AG08395 (cell line): ENCODE data around the gene ABCC12.

Experiments
- DNase-seq: peaks from one replicate; pipeline ENCODE4 v3.0.0; 2012; ENCODE audit warnings: mixed read lengths, low spot score

ABCC12 gene

GRCh38 chr16:48131201-48131935 is 24.4 kb downstream of the ABCC12 start:
- DNase-seq: no peak

DNA sequence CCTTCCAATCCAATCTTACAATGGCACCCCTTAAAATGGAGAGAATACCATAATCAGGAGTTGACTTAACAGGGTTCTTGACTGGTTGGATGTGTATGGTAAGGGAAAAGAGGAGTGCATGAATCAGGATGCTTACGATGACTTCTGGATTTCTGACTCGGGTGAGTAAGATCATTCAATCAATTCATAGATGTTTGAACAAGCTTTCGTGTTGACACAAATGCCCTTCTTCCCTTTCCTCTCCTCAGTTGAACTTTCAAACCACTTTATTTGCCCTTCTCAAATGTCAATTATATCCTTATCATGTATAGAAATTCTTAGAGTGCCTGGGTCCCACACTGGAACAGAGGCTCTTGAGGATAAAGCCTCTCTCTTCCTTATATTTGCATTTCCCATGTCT is 25.9 kb downstream of the ABCC12 start:
- no peak for DNase-seq

- DNase-seq: no peak
These were observed 27.0 kb downstream of the ABCC12 start for GRCh38 chr16:48128769-48129168.

DNA sequence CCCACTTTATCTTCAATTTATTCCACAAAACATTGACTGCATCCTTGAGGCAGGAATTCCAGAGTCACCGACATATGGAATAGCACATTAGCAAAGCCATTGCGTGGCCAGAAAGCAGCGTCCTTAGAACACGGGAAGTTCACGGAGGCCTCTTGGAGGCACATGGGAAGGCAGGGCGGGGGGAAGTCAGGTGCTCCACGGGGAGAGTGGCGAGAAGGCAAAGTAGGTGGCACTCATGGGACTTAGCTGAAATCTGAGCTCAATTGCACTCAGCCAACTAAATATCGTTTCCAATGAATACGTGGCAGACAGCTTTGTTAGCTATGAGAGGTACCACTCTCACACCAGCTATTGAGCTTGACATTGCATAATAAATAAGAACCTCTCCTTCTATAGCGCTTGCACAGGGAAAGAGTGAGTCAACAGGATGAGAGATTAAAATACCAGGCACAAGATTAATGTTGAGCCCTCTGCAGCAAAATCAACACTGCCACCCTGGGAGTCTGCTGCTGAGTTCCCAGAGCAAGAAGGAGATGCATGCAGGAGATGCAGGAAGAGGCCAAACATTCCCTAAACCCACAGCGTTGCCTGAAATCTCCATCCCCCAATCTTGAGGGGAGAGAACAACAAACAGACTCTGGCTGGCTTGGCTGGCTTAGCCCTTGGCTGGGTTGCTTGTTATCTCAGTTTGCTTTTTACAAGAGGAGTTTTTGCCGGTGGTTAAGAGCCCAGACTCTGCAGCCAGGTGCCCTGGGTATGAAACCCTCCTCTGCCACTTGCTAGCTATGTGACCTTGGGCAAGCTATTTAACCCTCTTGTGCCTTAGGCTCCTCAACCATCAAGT is 28.8 kb downstream of the ABCC12 start:
- DNase-seq: peak; percentile 92

GRCh38 chr16:48125888-48126287 is 29.9 kb downstream of the ABCC12 start:
- DNase-seq: no peak

- DNase-seq: no peak
These were observed 31.5 kb downstream of the ABCC12 start for GRCh38 chr16:48124266-48124665.

- peak; percentile 98 for DNase-seq
These were observed 32.5 kb downstream of the ABCC12 start for GRCh38 chr16:48123104-48123788.

- no peak for DNase-seq
These were observed 34.5 kb downstream of the ABCC12 start for GRCh38 chr16:48121276-48121675.

GRCh38 chr16:48118841-48119240 is 37.0 kb downstream of the ABCC12 start:
- no peak for DNase-seq

GRCh38 chr16:48117217-48118105 is 38.3 kb downstream of the ABCC12 start:
- peak; percentile 41 for DNase-seq

- DNase-seq: no peak
These were observed 40.5 kb downstream of the ABCC12 start for GRCh38 chr16:48115299-48115698.

GRCh38 chr16:48114410-48114809 is 41.4 kb downstream of the ABCC12 start:
- DNase-seq: no peak

GRCh38 chr16:48113471-48113870 is 42.3 kb downstream of the ABCC12 start:
- DNase-seq: no peak

DNA sequence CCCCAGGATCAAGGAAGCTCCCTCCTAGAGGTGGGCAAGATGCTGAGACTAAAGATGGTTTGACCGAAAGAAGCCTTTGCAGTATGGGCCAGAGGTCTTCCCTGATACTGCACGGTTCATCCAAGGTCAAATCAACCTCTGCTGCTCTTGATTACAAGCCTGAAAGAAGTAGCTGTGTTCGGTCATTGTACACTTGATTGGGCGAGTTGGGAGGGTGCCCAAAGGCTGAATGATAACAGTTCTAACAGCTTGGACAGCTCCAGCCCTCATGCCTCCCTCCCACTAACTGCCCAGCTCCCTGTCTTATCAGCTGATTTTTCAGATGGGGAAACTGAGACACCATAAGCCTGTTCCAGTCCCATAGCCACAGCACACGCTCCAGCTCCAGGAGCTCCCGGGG is 42.8 kb downstream of the ABCC12 start:
- DNase-seq: no peak

DNA sequence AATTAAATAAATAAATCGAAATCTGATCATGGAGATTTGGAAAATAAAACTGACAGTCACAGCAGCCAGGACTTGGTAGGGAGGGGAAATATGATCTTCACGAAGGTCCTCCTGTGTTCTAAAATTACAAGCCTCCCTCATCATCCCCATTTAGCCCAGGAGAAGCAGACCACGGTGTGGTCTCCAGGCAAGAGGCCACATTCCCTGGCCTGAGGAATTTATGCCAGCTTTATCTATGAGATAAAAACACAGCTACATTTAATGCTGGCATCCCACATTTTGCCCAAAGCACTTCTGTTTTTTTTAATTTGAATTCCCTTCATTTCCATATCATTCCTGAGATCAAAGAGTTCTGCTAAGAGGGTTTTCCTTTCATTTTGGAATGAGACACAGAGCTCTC is 43.2 kb downstream of the ABCC12 start:
- no peak for DNase-seq

GRCh38 chr16:48110982-48111381 is 44.8 kb downstream of the ABCC12 start:
- DNase-seq: no peak

GRCh38 chr16:48110000-48110399 is 45.8 kb downstream of the ABCC12 start:
- no peak for DNase-seq

- DNase-seq: no peak
These were observed 46.3 kb downstream of the ABCC12 start for GRCh38 chr16:48109475-48109874.

GRCh38 chr16:48106446-48106845 is 49.3 kb downstream of the ABCC12 start:
- no peak for DNase-seq
